ENCODE data around the gene SETBP1. TPM values are rescaled to one million over a fixed set of nuclear protein-coding genes. Genes with fewer than 3 reads are reported as not detected.

The SETBP1 gene
- total RNA-seq, 4 donors from 2014 or later, result 26.2 to 40.8 (median 33.6) TPM

DNA sequence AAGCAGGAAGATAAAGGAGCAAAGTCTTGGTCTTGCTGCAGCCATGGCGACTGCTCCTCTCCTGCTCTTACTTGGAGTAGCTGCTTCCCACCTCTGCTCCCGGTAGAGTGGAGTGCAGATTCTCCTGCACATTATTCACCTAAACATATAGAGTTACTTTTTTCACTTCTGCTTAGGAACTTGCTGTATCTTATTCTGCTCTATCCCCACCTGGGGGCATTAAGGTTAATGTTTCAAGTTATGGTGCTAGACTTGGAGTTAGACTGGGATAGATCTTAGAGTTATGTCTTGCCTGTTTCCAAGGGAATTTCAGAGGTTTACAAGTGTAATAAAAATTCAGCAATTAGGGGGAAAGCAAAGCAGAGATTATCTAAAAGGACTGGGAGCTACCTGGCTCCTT is 144.2 kb downstream of the SETBP1 start:
- H3K4me1 ChIP-seq, result peaks cover 0 to 31% (median 5%) of the 10 kb centered on the region in 4 donors
- no peak for DNase-seq (ENCODE audit: low spot score in 2 of 2)
- WGBS, 2 donors, result 64 to 70% methylated on average over 2 of the region's 2 CpGs
- H3K36me3 ChIP-seq, result no peaks in the 10 kb centered on the region
- H3K27ac ChIP-seq, result no peak overlapping the region
- no peaks in the 10 kb centered on the region for H3K9me3 ChIP-seq
- H3K4me3 ChIP-seq, result no peak overlapping the region
- H3K27me3 ChIP-seq, result no peaks in the 10 kb centered on the region
- TF ChIP-seq CTCF (IDR thresholded peaks at IDR 0.05) (no peak), EP300 (IDR thresholded peaks at IDR 0.05) (no peak), POLR2A (IDR thresholded peaks at IDR 0.05) (no peak)

DNA sequence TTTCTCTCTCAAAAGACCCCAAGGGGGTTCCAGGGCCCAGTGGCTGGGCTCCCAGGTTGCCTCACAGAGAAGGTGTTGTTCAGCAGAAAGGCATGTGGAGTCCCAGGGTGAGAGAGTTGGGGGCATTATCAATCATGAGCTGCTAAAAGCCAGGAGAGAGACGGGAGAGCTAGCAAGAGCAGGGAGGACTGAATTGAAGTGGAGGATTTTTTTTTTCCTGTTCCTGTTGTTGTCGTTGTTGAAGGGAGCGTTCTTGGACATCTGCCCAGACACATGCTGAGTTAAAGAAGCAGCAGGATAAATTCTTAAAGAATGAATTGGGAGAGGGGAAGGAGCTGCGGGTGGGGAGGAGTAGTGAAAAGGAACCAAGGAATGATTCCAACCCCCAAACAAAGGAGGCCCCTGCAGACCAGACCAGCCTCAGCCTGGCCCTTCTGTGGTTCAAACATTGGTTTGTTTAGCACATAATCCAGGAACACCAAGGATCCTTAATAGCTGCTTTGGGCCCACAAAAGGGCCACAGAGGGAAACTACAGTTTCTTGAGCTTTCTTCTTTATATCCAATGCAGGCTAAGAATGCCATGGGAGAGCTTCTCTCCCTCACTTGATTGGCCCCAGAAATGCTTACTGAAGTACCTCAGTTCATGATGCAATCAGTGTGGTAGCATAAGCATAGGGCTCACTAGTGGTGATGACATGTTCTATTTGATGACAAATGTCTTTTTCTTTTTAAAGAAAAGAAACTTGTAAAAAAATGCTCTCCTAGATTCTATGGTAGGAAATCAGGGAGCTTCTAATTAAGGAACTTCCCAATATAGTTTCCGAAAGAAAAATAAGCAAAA is 146.0 kb downstream of the SETBP1 start:
- WGBS, 2 donors, result 17 to 22% methylated on average over 5 of the region's 5 CpGs
- no peaks in the 10 kb centered on the region for H3K27me3 ChIP-seq
- no peak overlapping the region for H3K4me3 ChIP-seq
- TF ChIP-seq POLR2A (IDR thresholded peaks at IDR 0.05) (no peak), EP300 (IDR thresholded peaks at IDR 0.05) (peak in 1 of 2 donors; percentile 48)
- H3K36me3 ChIP-seq, result no peaks in the 10 kb centered on the region
- H3K27ac ChIP-seq, result peak overlapping the region; percentile 38 to 85 (median 63)
- H3K4me1 ChIP-seq, result peaks cover 0 to 42% (median 5%) of the 10 kb centered on the region in 4 donors
- no peaks in the 10 kb centered on the region for H3K9me3 ChIP-seq
- peak; percentile 71 to 93 for DNase-seq (ENCODE audit: low spot score in 2 of 2)

GRCh38 chr18:44828080-44828479 is 147.4 kb downstream of the SETBP1 start:
- TF ChIP-seq POLR2A (IDR thresholded peaks at IDR 0.05), result no peak
- TF ChIP-seq EP300 (IDR thresholded peaks at IDR 0.05), result no peak
- H3K9me3 ChIP-seq, result no peaks in the 10 kb centered on the region
- no peaks in the 10 kb centered on the region for H3K27me3 ChIP-seq
- H3K27ac ChIP-seq, result peak overlapping the region in 1 of 4 donors; percentile 85
- 80 to 83% methylated on average over 3 of the region's 3 CpGs for WGBS, 2 donors
- no peak for DNase-seq (ENCODE audit: low spot score in 2 of 2)
- H3K4me3 ChIP-seq, result no peak overlapping the region
- H3K36me3 ChIP-seq, result no peaks in the 10 kb centered on the region
- peaks cover 0 to 42% (median 5%) of the 10 kb centered on the region in 4 donors for H3K4me1 ChIP-seq

- 13 to 22% methylated on average over 1 of the region's 1 CpG for WGBS, 2 donors
- Histone ChIP-seq H3K4me1 (peaks cover 0 to 43% (median 5%) of the 10 kb centered on the region in 4 donors), H3K27ac (no peak overlapping the region), H3K36me3 (no peaks in the 10 kb centered on the region), H3K9me3 (no peaks in the 10 kb centered on the region), H3K27me3 (no peaks in the 10 kb centered on the region), H3K4me3 (no peak overlapping the region)
- DNase-seq (ENCODE audit: low spot score in 2 of 2), result no peak
- TF ChIP-seq EP300 (IDR thresholded peaks at IDR 0.05) (no peak), POLR2A (IDR thresholded peaks at IDR 0.05) (no peak), CTCF (IDR thresholded peaks at IDR 0.05) (no peak)
Measured at GRCh38 chr18:44830581-44830980, 149.9 kb downstream of the SETBP1 start.

- WGBS, 2 donors, result 83 to 88% methylated on average over 2 of the region's 2 CpGs
- H3K27ac ChIP-seq, result no peak overlapping the region
- peaks cover 0 to 38% (median 3%) of the 10 kb centered on the region in 4 donors for H3K4me1 ChIP-seq
- no peak overlapping the region for H3K4me3 ChIP-seq
- no peaks in the 10 kb centered on the region for H3K9me3 ChIP-seq
- no peak for DNase-seq (ENCODE audit: low spot score in 2 of 2)
- TF ChIP-seq POLR2A (IDR thresholded peaks at IDR 0.05), result no peak
- no peak for TF ChIP-seq EP300 (IDR thresholded peaks at IDR 0.05)
- TF ChIP-seq CTCF (IDR thresholded peaks at IDR 0.05), result no peak
- H3K36me3 ChIP-seq, result no peaks in the 10 kb centered on the region
- H3K27me3 ChIP-seq, result no peaks in the 10 kb centered on the region
Measured at GRCh38 chr18:44833786-44834185, 153.1 kb downstream of the SETBP1 start.

DNA sequence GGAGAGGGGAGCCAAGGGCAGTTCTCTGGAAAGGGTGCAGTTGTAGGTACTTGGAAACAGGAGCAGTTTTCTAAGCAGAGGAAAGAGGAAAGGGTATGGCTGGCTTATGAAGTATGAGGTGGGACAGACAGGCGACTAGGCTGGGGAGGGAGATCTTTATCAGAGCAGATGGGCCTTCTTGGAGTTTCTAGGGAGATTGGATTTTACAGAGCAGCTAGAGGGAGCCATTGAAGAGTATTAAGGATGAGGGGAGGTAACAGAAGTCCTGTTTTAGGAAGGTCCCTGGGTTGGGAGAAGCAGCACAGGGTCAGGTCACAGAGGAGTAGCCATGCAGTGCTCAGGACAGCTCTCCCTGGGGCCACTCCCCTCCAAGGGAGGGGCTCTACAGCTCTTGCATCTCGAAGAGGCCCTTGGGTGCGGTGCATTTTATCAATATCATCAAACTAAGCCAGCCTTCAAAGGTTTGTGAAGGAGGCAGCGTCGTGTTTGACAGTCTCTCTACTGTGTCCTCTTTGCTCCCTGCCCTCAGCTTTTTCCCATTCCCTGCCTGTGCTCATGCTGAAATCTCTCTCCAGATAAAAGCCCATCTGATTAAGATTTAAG is 154.3 kb downstream of the SETBP1 start:
- H3K27me3 ChIP-seq, result no peaks in the 10 kb centered on the region
- TF ChIP-seq EP300 (IDR thresholded peaks at IDR 0.05), result no peak
- no peak for TF ChIP-seq CTCF (IDR thresholded peaks at IDR 0.05)
- TF ChIP-seq POLR2A (IDR thresholded peaks at IDR 0.05), result no peak
- H3K27ac ChIP-seq, result no peak overlapping the region
- DNase-seq (ENCODE audit: low spot score in 2 of 2), result no peak
- peaks cover 0 to 47% (median 8%) of the 10 kb centered on the region in 4 donors for H3K4me1 ChIP-seq
- no peaks in the 10 kb centered on the region for H3K36me3 ChIP-seq
- no peak overlapping the region for H3K4me3 ChIP-seq
- H3K9me3 ChIP-seq, result no peaks in the 10 kb centered on the region
- 80 to 82% methylated on average over 5 of the region's 5 CpGs for WGBS, 2 donors
